Stimulated activated CD4-positive, alpha-beta T cell treated with anti-CD3 and anti-CD28 coated beads, Interleukin-4, amount 100 ng/mL, for 1 hour (primary cell): Measurements from ENCODE around the gene FNBP1.
"Not testable (repeated sequence)": the region's sequence is repeated elsewhere in the genome, so short reads cannot be mapped to it uniquely, and the experiment has no call there.

Experiments
- DNase-seq: peaks from one replicate; pipeline ENCODE4 v3.0.0-alpha.2; 2020

The FNBP1 gene

GRCh38 chr9:130043654-130044623 lies 950 bp upstream of the FNBP1 start:
- DNase-seq, result no peak

GRCh38 chr9:130042406-130042884 lies 544 bp downstream of the FNBP1 start:
- peak; percentile 46 for DNase-seq

GRCh38 chr9:130041648-130042405 lies 1.2 kb downstream of the FNBP1 start:
- DNase-seq, result no peak

- no peak for DNase-seq
These were observed 1.9 kb downstream of the FNBP1 start for GRCh38 chr9:130040984-130041647.

GRCh38 chr9:130039528-130040147 lies 3.4 kb downstream of the FNBP1 start:
- no peak for DNase-seq

GRCh38 chr9:130036099-130036498 lies 6.9 kb downstream of the FNBP1 start:
- no peak for DNase-seq

DNA sequence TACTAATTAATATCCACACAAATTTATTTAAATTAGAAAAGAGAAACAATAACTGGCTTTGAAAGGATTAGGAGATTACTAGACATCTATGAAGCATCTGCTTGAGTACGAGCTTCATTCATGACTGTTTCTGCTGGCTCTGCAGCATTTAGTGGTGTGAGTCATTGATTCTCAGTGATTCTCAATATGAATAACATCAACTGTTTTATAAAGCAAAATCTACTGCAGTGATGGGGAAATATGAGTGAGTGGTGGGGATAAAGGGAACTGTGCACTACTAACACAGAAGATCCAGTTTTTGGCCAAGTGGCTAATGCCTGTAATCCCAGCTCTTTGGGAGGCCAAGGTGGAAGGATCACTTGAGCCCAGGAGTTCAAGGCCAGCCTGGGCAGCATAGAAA lies 8.4 kb downstream of the FNBP1 start:
- DNase-seq, result no peak

DNA sequence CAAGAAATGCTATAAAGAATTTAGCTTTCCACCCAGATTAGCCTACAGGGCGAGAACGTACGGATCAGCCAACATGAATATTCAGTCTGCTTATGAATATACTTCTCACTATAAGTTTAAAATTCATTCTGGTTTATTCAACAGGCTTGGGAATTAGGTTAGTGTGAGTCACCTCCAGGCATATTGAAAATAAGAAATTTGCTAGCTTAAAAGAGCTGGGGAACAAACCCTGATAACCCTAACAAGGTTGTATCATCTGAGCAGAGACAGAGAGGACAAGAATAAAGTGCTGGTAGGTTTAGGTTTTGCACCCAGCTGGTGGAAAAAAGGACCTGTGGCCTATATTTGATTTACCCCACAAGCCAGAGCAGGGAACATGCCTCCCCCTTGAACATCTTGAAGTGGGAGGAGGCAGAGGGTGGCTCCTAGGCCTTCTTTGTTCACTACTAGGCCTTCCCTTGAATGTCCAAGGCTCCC lies 12.3 kb downstream of the FNBP1 start:
- DNase-seq, result no peak

GRCh38 chr9:130029223-130029973 lies 13.6 kb downstream of the FNBP1 start:
- DNase-seq, result peak; percentile 45

DNA sequence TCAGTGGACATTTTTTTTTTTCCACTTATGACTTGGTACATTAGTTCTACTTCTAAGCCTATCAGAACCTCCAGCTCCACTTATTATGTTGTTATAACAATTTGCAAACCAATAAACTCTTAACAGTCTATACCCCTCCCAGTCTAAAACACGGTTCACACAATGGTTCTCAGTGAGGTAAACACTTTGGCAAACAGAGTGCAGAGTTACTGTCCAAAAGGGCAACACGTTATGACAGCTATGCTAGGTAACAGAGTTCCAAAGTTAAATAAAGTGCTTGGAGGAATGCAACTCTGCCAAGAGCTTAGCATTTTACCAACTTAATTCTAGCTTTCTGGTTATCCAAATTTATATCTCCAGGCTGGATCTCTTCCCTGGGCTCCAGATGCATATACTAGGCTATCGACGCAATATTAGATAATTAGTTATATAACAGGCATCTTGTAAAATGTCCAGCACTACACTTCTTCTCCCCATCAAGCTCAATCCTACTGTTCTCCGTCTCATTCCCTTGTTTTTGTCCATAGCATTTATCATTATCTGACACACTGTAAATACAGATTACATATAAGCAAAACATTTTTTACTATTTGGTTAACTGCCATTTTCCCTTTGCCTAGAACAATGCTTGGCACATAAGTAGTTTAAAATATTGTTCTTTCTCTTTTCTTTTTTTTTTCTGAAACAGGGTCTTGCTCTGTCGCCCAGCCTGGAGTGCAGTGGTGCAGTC lies 14.3 kb downstream of the FNBP1 start:
- DNase-seq, result no peak

DNA sequence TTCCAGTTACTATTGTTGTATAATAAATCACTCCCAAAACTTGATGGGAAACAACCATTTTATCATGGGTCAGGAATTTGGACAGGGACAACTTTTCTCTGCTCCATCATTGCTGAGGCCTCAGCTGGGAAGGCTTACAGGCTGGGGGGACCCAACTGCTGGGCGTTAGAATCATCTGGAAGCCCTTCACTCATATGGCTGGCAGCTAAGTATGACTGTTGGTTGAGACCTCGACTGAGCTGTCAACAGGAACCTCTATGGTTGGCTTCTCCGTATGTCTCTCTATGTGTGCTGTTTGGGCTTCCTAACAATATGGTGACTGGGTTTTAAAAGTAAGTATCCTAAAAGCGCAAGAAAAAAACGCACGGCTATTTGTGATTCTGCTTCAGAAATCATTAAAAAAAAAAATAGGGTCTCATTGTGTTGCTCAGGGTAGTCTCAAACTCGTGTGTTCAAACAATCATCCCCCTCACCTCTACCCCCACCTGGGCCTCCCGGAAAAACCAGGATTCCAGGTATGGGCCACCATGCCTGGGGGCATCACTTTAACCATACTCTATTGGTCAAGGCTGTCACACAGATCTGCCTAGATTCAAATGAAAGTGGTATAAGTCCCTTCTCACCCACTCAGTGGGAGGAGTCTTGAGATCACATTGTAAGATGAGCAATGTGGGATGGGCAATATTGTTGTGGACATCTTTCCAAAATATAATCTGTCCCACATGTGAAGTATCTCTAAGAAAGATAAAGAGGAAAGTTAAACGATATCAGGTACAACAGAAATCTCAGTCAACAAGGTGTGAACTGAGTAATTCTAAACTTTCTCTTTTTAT lies 15.2 kb downstream of the FNBP1 start:
- DNase-seq, result no peak

- no peak for DNase-seq
These were observed 16.2 kb downstream of the FNBP1 start for GRCh38 chr9:130026583-130027340.

- no peak for DNase-seq
These were observed 18.4 kb downstream of the FNBP1 start for GRCh38 chr9:130024597-130024994.

GRCh38 chr9:130023994-130024596 lies 18.9 kb downstream of the FNBP1 start:
- DNase-seq, result no peak

DNA sequence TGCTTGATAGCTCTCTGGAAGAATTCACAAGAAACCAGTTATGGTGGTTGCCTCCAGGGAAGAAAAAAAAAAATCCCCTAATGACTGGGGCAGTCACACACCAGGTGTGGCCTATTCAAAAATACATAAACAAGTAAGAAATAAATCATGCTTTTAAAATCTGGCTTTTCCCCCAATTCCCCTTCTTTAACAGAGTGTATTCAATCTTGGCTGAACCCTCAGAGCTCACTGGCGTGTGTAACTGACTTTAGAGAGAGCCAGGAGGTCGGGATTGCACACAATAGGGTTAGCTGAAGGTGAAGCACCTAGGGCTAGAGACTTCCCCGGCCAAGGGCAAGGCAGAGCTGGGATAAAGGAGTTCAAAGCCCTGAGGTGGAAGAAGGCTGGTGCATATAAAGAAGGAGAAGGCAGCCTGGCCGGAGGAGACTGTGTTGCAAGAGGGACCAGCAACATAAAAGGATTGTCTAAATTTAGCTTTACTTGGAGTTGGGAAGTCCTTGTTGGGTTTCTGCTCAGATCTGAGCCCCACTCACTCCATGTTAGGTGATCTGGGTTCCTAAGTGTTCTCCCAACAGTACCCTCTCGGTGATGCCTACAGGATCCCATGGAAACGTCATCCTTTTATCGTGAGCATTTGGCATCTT lies 19.7 kb downstream of the FNBP1 start:
- DNase-seq, result no peak

GRCh38 chr9:130022566-130023143 lies 20.3 kb downstream of the FNBP1 start:
- no peak for DNase-seq

- not testable (repeated sequence) for DNase-seq
These were observed 21.1 kb downstream of the FNBP1 start for GRCh38 chr9:130021842-130022241.

- no peak for DNase-seq
These were observed 21.9 kb downstream of the FNBP1 start for GRCh38 chr9:130021123-130021522.
